Forelimb muscle (tissue), 1 donor: ENCODE measurements around the gene ARF3. TPM values are rescaled to one million over a fixed set of nuclear protein-coding genes. Genes with fewer than 3 reads are reported as not detected.

Source experiments
- DNase-seq: peaks from one replicate; pipeline ENCODE4 v3.0.0-alpha.2; 2013; ENCODE audit warnings: low read depth
- polyA plus RNA-seq: library from polyadenylated mRNA; unstranded; fragments of 120-200 nt; gene quantifications from one replicate; pipeline ENCODE4 v1.2.1, GENCODE V29; 2013; ENCODE audit not compliant: insufficient read length

Gene ARF3
- polyA plus RNA-seq, result 42.5 TPM

GRCh38 chr12:48957141-48958048, at the start of gene ARF3:
Gene ARF3 (minus strand): TSS chr12:48957487. CDS start chr12:48941095, 16,392 bp downstream.
- peak; percentile 83 for DNase-seq

GRCh38 chr12:49000346-49000745, 43.1 kb upstream of the ARF3 start:
- no peak for DNase-seq

- no peak for DNase-seq
Measured at GRCh38 chr12:48999371-49000131, 42.3 kb upstream of the ARF3 start, which contains the start of gene DDN. Gene DDN (minus strand): TSS chr12:48999375. CDS start chr12:48999287, 88 bp downstream.

- DNase-seq, result no peak
Measured at GRCh38 chr12:48998497-48999353, 41.4 kb upstream of the ARF3 start.

GRCh38 chr12:48997719-48998496, 40.6 kb upstream of the ARF3 start:
- no peak for DNase-seq

- no peak for DNase-seq
Measured at GRCh38 chr12:48996794-48997718, 39.8 kb upstream of the ARF3 start.

GRCh38 chr12:48995086-48995879, 38.0 kb upstream of the ARF3 start:
- no peak for DNase-seq

- DNase-seq, result no peak
Measured at GRCh38 chr12:48994224-48995085, 37.2 kb upstream of the ARF3 start.

GRCh38 chr12:48993787-48994186, 36.5 kb upstream of the ARF3 start:
- DNase-seq, result no peak

GRCh38 chr12:48991247-48992050, 34.2 kb upstream of the ARF3 start:
- no peak for DNase-seq

GRCh38 chr12:48990552-48990951, 33.3 kb upstream of the ARF3 start:
- DNase-seq, result no peak

GRCh38 chr12:48988030-48988649, 30.9 kb upstream of the ARF3 start:
- DNase-seq, result no peak

GRCh38 chr12:48986720-48987291, 29.5 kb upstream of the ARF3 start:
- no peak for DNase-seq

GRCh38 chr12:48985901-48986300, 28.6 kb upstream of the ARF3 start:
- DNase-seq, result no peak

- no peak for DNase-seq
Measured at GRCh38 chr12:48985475-48985897, 28.2 kb upstream of the ARF3 start.

GRCh38 chr12:48982397-48983080, 25.3 kb upstream of the ARF3 start:
- no peak for DNase-seq
